Measurements from ENCODE around the gene RAB5IF. TPM values are rescaled to one million over a fixed set of nuclear protein-coding genes. Genes with fewer than 3 reads are reported as not detected.
"Not testable (repeated sequence)": the region's sequence is repeated elsewhere in the genome, so short reads cannot be mapped to it uniquely, and the experiment has no call there.

RAB5IF gene
- 71.0 TPM for total RNA-seq
- polyA plus RNA-seq (ENCODE audit: insufficient read depth, low read depth, low replicate concordance): 110 TPM
- long read RNA-seq, donor 1, transcript RAB5IF-202 (4 exons, 1,114 nt): major isoform, 28 of 30 reads
- long read RNA-seq, donor 1, partial matches to known transcripts: 0 of 30 reads
- long read RNA-seq, donor 1, other reads (novel, unspliced or antisense): 0 of 30 reads
- long read RNA-seq, donor 2, transcript RAB5IF-202 (4 exons, 1,114 nt): major isoform, 37 of 40 reads
- long read RNA-seq, donor 2, partial matches to known transcripts: 0 of 40 reads
- long read RNA-seq, donor 2, other reads (novel, unspliced or antisense): 0 of 40 reads
- long read RNA-seq, donor 3, transcript RAB5IF-202 (4 exons, 1,114 nt): major isoform, 48 of 52 reads
- long read RNA-seq, donor 3, partial matches to known transcripts: 0 of 52 reads
- long read RNA-seq, donor 3, other reads (novel, unspliced or antisense): 0 of 52 reads
- long read RNA-seq, donor 4, transcript RAB5IF-202 (4 exons, 1,114 nt): major isoform, 21 of 22 reads
- long read RNA-seq, donor 4, partial matches to known transcripts: 0 of 22 reads
- long read RNA-seq, donor 4, other reads (novel, unspliced or antisense): 0 of 22 reads
- long read RNA-seq, donor 5: 0 reads
- long read RNA-seq, donor 6, transcript RAB5IF-202 (4 exons, 1,114 nt): major isoform, 55 of 68 reads
- long read RNA-seq, donor 6, partial matches to known transcripts: 12 of 68 reads
- long read RNA-seq, donor 6, other reads (novel, unspliced or antisense): 0 of 68 reads
- long read RNA-seq, donor 7, transcript RAB5IF-202 (4 exons, 1,114 nt): major isoform, 60 of 74 reads
- long read RNA-seq, donor 7, partial matches to known transcripts: 1 of 74 reads
- long read RNA-seq, donor 7, other reads (novel, unspliced or antisense): 5 of 74 reads
- long read RNA-seq, donor 8, transcript RAB5IF-202 (4 exons, 1,114 nt): major isoform, 40 of 44 reads
- long read RNA-seq, donor 8, partial matches to known transcripts: 0 of 44 reads
- long read RNA-seq, donor 8, other reads (novel, unspliced or antisense): 0 of 44 reads
- long read RNA-seq, donor 9, transcript RAB5IF-202 (4 exons, 1,114 nt): major isoform, 25 of 28 reads
- long read RNA-seq, donor 9, partial matches to known transcripts: 0 of 28 reads
- long read RNA-seq, donor 9, other reads (novel, unspliced or antisense): 0 of 28 reads
- long read RNA-seq, donor 10, transcript RAB5IF-202 (4 exons, 1,114 nt): major isoform, 36 of 45 reads
- long read RNA-seq, donor 10, partial matches to known transcripts: 6 of 45 reads
- long read RNA-seq, donor 10, other reads (novel, unspliced or antisense): 0 of 45 reads

GRCh38 chr20:36605399-36606157, at the start of gene RAB5IF:
Gene RAB5IF, plus strand, starts transcription at chr20:36605779. Its CDS starts 173 bp downstream, at chr20:36605952.
- intact Hi-C loops (cut with DNase I): loop anchor here (10.0 kb wide), 1 partner anchor 51 kb away; no protein-coding TSS in a partner anchor
- FAIRE-seq: peak; percentile 85

GRCh38 chr20:36562724-36563123, 42.9 kb upstream of the RAB5IF start:
- Histone ChIP-seq H3K27me3 (ENCODE audit: control insufficient read depth, insufficient read depth, low read length) (no peaks in the 10 kb centered on the region), H3K9ac (ENCODE audit: low read length in 3 of 3) (no peak overlapping the region), H3K9me3 (ENCODE audit: control insufficient read depth in 2 of 3, insufficient read depth in 1 of 3, low read length in 3 of 3) (peaks cover 0 to 4% (median 0%) of the 10 kb centered on the region in 3 donors), H3K4me3 (ENCODE audit: low read length in 3 of 3) (no peak overlapping the region), H3K4me1 (ENCODE audit: control insufficient read depth in 2 of 3, insufficient read depth in 2 of 3, low read depth in 1 of 3, low read length in 3 of 3) (no peaks in the 10 kb centered on the region), H3K36me3 (ENCODE audit: control insufficient read depth in 2 of 3, insufficient read depth in 3 of 3, low read length in 3 of 3) (no peaks in the 10 kb centered on the region), H3K27ac (ENCODE audit: low read depth in 2 of 2, low read length in 2 of 2) (no peak overlapping the region)
- FAIRE-seq (no peak), DNase-seq (no peak)
- TF ChIP-seq CTCF (IDR thresholded peaks at IDR 0.05; ENCODE audit: borderline replicate concordance, extremely low read depth, insufficient read depth): no peak
- intact Hi-C loops (cut with DNase I): no loop called here

More at GRCh38 chr20:36605399-36606157, at the start of gene RAB5IF:
- Histone ChIP-seq H3K4me1 (ENCODE audit: control insufficient read depth in 2 of 3, insufficient read depth in 2 of 3, low read depth in 1 of 3, low read length in 3 of 3) (peaks cover 0 to 16% (median 16%) of the 10 kb centered on the region in 3 donors), H3K36me3 (ENCODE audit: control insufficient read depth in 2 of 3, insufficient read depth in 3 of 3, low read length in 3 of 3) (peaks cover 4 to 8% (median 5%) of the 10 kb centered on the region in 3 donors), H3K27ac (ENCODE audit: low read depth in 2 of 2, low read length in 2 of 2) (peak within 1 kb of the TSS; percentile 88 to 93), H3K4me3 (ENCODE audit: low read length in 3 of 3) (peak within 1 kb of the TSS; percentile 61 to 90 (median 87)), H3K9ac (ENCODE audit: low read length in 3 of 3) (peak within 1 kb of the TSS; percentile 78 to 93 (median 89)), H3K27me3 (ENCODE audit: control insufficient read depth, insufficient read depth, low read length) (no peaks in the 10 kb centered on the region), H3K9me3 (ENCODE audit: control insufficient read depth in 2 of 3, insufficient read depth in 1 of 3, low read length in 3 of 3) (no peaks in the 10 kb centered on the region)
- peak; percentile 99 to 100 (median 99) for DNase-seq
- TF ChIP-seq CTCF (IDR thresholded peaks at IDR 0.05; ENCODE audit: borderline replicate concordance, extremely low read depth, insufficient read depth): peak; percentile 87

- no peak overlapping the region for H3K9ac ChIP-seq (ENCODE audit: low read length in 3 of 3)
- intact Hi-C loops (cut with DNase I): no loop called here
Observed at GRCh38 chr20:36563374-36563773, 42.2 kb upstream of the RAB5IF start.

GRCh38 chr20:36564078-36564725, 41.4 kb upstream of the RAB5IF start:
- DNase-seq; intact Hi-C loops (cut with DNase I): not testable (repeated sequence)

More at GRCh38 chr20:36563374-36563773, 42.2 kb upstream of the RAB5IF start:
- H3K27ac ChIP-seq (ENCODE audit: low read depth in 2 of 2, low read length in 2 of 2): no peak overlapping the region
- no peak for TF ChIP-seq CTCF (IDR thresholded peaks at IDR 0.05; ENCODE audit: borderline replicate concordance, extremely low read depth, insufficient read depth)
- H3K36me3 ChIP-seq (ENCODE audit: control insufficient read depth in 2 of 3, insufficient read depth in 3 of 3, low read length in 3 of 3): no peaks in the 10 kb centered on the region
- peaks cover 0 to 4% (median 0%) of the 10 kb centered on the region in 3 donors for H3K9me3 ChIP-seq (ENCODE audit: control insufficient read depth in 2 of 3, insufficient read depth in 1 of 3, low read length in 3 of 3)
- no peaks in the 10 kb centered on the region for H3K4me1 ChIP-seq (ENCODE audit: control insufficient read depth in 2 of 3, insufficient read depth in 2 of 3, low read depth in 1 of 3, low read length in 3 of 3)
- FAIRE-seq (no peak), DNase-seq (no peak)
- H3K4me3 ChIP-seq (ENCODE audit: low read length in 3 of 3): no peak overlapping the region
- no peaks in the 10 kb centered on the region for H3K27me3 ChIP-seq (ENCODE audit: control insufficient read depth, insufficient read depth, low read length)

More at GRCh38 chr20:36564078-36564725, 41.4 kb upstream of the RAB5IF start:
- not testable (repeated sequence) for H3K9me3 ChIP-seq (ENCODE audit: control insufficient read depth in 2 of 3, insufficient read depth in 1 of 3, low read length in 3 of 3); H3K4me3 ChIP-seq (ENCODE audit: low read length in 3 of 3); H3K36me3 ChIP-seq (ENCODE audit: control insufficient read depth in 2 of 3, insufficient read depth in 3 of 3, low read length in 3 of 3); H3K4me1 ChIP-seq (ENCODE audit: control insufficient read depth in 2 of 3, insufficient read depth in 2 of 3, low read depth in 1 of 3, low read length in 3 of 3); H3K27me3 ChIP-seq (ENCODE audit: control insufficient read depth, insufficient read depth, low read length); H3K9ac ChIP-seq (ENCODE audit: low read length in 3 of 3); FAIRE-seq; H3K27ac ChIP-seq (ENCODE audit: low read depth in 2 of 2, low read length in 2 of 2)

Measured in kidney (tissue), 22 donors.